ENCODE results near the gene IMMP2L.

Gene IMMP2L

DNA sequence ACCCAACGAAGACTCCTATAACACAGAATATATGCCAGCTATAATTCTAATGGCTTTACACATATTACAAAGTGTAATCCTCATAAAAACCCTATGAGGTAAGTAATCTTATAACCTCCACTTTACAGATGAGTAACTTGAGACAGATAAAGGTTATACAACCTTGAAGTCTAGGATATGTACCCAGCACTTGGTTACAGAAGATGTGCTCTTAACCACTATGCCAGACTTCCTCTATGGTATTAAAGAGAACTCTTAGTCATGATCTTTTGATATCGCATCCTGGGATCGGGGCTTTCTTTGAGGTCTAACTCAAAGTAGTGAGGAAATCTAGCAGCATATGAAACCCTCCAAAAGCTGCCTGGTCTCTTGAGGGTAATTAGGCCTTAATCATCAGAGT, 790.6 kb downstream of the IMMP2L start:
- TF ChIP-seq FOXP2 (optimal IDR thresholded peaks at IDR 0.05; ENCODE audit: borderline replicate concordance, extremely low read depth, extremely low read length, insufficient read depth) (no peak), TAF1 (IDR thresholded peaks at IDR 0.05; ENCODE audit: borderline replicate concordance, insufficient read depth, low read length) (no peak), SIN3A (IDR thresholded peaks at IDR 0.05; ENCODE audit: borderline replicate concordance, insufficient read depth, low read length) (no peak), POLR2AphosphoS5 (IDR thresholded peaks at IDR 0.05; ENCODE audit: low read depth, low read length) (no peak)
- TF ChIP-seq, protein P1, sequence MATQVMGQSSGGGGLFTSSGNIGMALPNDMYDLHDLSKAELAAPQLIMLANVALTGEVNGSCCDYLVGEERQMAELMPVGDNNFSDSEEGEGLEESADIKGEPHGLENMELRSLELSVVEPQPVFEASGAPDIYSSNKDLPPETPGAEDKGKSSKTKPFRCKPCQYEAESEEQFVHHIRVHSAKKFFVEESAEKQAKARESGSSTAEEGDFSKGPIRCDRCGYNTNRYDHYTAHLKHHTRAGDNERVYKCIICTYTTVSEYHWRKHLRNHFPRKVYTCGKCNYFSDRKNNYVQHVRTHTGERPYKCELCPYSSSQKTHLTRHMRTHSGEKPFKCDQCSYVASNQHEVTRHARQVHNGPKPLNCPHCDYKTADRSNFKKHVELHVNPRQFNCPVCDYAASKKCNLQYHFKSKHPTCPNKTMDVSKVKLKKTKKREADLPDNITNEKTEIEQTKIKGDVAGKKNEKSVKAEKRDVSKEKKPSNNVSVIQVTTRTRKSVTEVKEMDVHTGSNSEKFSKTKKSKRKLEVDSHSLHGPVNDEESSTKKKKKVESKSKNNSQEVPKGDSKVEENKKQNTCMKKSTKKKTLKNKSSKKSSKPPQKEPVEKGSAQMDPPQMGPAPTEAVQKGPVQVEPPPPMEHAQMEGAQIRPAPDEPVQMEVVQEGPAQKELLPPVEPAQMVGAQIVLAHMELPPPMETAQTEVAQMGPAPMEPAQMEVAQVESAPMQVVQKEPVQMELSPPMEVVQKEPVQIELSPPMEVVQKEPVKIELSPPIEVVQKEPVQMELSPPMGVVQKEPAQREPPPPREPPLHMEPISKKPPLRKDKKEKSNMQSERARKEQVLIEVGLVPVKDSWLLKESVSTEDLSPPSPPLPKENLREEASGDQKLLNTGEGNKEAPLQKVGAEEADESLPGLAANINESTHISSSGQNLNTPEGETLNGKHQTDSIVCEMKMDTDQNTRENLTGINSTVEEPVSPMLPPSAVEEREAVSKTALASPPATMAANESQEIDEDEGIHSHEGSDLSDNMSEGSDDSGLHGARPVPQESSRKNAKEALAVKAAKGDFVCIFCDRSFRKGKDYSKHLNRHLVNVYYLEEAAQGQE (IDR thresholded peaks at IDR 0.05; ENCODE audit: insufficient read depth in 1 of 2, low read depth in 2 of 2, low read length in 2 of 2) = no peak

DNA sequence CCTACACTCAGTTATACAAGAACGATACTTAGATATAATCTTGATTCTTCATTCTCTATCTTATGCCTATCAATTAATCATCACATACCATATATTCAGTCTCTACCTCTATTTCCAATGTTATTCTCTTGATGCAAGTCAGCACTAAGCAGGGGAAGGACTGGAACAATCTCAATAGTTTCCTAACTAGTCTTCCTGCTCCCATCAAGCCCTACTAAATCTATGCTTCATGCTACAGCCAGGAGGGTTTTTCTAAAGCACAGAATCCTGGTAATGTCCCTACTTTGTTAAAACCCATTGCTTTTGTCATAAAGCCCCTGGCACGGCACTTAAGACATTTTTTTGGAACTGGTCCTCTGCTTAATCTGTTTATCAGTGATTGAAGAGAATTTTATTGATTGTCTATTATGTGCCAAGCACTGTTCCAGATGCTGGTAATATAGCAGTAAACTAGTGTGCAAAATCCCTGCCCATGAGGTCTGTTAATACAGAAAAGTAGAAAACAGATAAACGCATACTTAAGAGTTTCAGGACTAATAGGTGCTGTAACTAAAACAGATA, 794.7 kb downstream of the IMMP2L start:
- no peak for TF ChIP-seq SIN3A (IDR thresholded peaks at IDR 0.05; ENCODE audit: borderline replicate concordance, insufficient read depth, low read length)
- no peak for TF ChIP-seq POLR2AphosphoS5 (IDR thresholded peaks at IDR 0.05; ENCODE audit: low read depth, low read length)
- TF ChIP-seq TAF1 (IDR thresholded peaks at IDR 0.05; ENCODE audit: borderline replicate concordance, insufficient read depth, low read length) = no peak
- no peak for TF ChIP-seq FOXP2 (optimal IDR thresholded peaks at IDR 0.05; ENCODE audit: borderline replicate concordance, extremely low read depth, extremely low read length, insufficient read depth)
- TF ChIP-seq, protein P1 (IDR thresholded peaks at IDR 0.05; ENCODE audit: insufficient read depth in 1 of 2, low read depth in 2 of 2, low read length in 2 of 2) = no peak

DNA sequence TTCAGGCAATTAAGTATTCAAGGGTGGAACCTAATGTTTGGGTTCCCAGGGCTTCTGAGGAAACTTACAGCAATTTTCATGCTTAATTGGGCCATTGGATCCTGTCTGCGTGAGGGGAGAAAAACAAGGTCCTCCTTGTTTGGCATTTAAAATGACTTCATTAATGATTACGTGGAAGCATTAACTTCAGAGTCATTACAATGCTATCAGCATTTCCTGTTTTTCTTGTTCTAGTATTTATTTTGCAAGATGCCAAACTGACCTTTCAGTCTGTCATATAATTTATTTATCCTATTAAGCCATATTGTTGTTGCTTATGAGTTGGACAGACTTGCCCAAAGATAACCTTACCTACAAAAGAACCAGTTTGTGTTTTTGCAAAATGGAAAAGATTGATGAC, 795.4 kb downstream of the IMMP2L start:
- no peak for TF ChIP-seq TAF1 (IDR thresholded peaks at IDR 0.05; ENCODE audit: borderline replicate concordance, insufficient read depth, low read length)

DNA sequence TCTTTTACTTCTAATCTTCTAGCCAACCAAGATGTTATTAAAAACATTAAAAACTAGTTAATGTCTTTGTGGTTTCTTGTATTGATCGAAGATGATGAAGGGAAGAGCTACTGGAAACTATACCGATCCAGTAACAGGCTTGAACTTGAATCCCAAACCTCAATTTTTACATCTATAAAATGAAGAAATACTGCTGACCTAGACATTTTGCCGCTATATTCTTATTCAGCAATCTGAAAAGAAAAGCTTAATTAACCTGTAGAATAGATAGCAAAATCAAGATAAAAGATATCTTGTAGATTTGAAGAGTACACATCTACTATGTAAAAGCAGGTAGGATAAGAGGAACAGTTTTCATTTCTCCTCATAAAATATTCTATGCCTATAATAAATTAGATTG, 797.4 kb downstream of the IMMP2L start:
- no peak for TF ChIP-seq FOXP2 (optimal IDR thresholded peaks at IDR 0.05; ENCODE audit: borderline replicate concordance, extremely low read depth, extremely low read length, insufficient read depth)
- TF ChIP-seq, protein P1 (IDR thresholded peaks at IDR 0.05; ENCODE audit: insufficient read depth in 1 of 2, low read depth in 2 of 2, low read length in 2 of 2) = no peak
- no peak for TF ChIP-seq POLR2AphosphoS5 (IDR thresholded peaks at IDR 0.05; ENCODE audit: low read depth, low read length)
- TF ChIP-seq TAF1 (IDR thresholded peaks at IDR 0.05; ENCODE audit: borderline replicate concordance, insufficient read depth, low read length) = no peak
- no peak for TF ChIP-seq SIN3A (IDR thresholded peaks at IDR 0.05; ENCODE audit: borderline replicate concordance, insufficient read depth, low read length)

DNA sequence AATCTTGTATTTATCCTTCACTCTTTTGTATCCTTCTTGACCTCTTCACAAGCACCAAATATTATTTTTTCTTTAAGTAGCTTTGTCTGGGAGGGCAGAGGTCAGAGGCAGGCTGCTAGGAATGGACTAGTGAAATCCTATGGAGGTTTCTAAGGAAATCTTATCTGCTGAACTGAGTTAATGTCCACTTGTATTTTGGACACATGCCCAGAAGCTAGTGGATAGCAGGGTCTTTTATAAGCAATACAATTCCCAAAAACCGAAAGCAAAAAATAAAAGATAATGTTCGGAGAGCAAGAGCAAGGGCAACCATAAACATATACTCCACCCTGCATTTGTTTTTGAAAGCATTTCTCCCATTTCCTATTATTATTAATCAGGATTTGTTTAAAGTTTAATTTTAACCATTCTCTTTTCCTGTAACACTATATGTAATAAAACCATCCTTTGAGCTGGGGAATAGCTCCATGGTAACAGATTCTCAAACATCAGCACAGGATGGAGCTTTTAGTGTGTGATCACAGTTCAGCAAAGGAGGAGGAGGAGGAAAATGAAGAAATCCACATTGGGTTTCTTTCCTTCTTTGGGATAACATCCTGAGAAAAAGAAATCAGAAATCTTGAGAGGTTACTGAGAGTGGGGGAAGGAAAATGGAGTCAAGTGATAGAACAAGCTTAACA, 799.6 kb downstream of the IMMP2L start:
- TF ChIP-seq TAF1 (IDR thresholded peaks at IDR 0.05; ENCODE audit: borderline replicate concordance, insufficient read depth, low read length) = no peak
- no peak for TF ChIP-seq POLR2AphosphoS5 (IDR thresholded peaks at IDR 0.05; ENCODE audit: low read depth, low read length)

DNA sequence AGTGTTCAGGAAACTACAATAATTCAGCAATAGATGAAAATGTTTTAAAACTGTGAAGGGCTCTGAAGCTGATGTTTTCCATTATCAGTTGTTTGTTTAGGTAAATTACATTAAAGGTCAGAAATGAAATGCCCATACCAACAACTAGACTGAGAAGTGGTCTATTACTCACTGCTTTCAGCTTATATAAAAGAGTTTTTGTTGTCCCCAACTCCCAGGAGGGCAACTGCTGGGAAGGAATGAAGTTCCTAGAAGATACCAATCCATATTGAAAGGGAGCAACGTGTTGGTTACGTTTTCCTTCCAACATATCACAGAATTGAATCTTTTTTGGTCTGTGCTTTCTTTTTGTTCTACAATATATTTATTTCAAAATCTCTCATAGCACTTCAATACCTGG, 802.0 kb downstream of the IMMP2L start:
- no peak for TF ChIP-seq POLR2AphosphoS5 (IDR thresholded peaks at IDR 0.05; ENCODE audit: low read depth, low read length)
- TF ChIP-seq TAF1 (IDR thresholded peaks at IDR 0.05; ENCODE audit: borderline replicate concordance, insufficient read depth, low read length) = no peak
- TF ChIP-seq, protein P1 (IDR thresholded peaks at IDR 0.05; ENCODE audit: insufficient read depth in 1 of 2, low read depth in 2 of 2, low read length in 2 of 2) = no peak
- TF ChIP-seq SIN3A (IDR thresholded peaks at IDR 0.05; ENCODE audit: borderline replicate concordance, insufficient read depth, low read length) = no peak
- TF ChIP-seq FOXP2 (optimal IDR thresholded peaks at IDR 0.05; ENCODE audit: borderline replicate concordance, extremely low read depth, extremely low read length, insufficient read depth) = no peak
